ENCODE measurements around the gene CERCAM. TPM values are rescaled to one million over a fixed set of nuclear protein-coding genes. Genes with fewer than 3 reads are reported as not detected.

Gene CERCAM
- polyA plus RNA-seq, 1 experiment, result 309 TPM

- H3K36me3 ChIP-seq (ENCODE audit: control insufficient read depth, insufficient read depth, low read length), result peaks cover 36% of the 10 kb centered on the region
- CTCF ChIA-PET, result interaction anchor here (1.0 to 1.7 kb wide), 3 partner anchors 23 to 40 kb away, joined by 3 to 8 read pairs (median 4); no protein-coding TSS in a partner anchor
- no peaks in the 10 kb centered on the region for H3K27me3 ChIP-seq (ENCODE audit: control insufficient read depth, insufficient read depth, low read length)
- H3K4me3 ChIP-seq (ENCODE audit: low read depth, low read length), result no peak overlapping the region
- TF ChIP-seq CTCF (IDR thresholded peaks at IDR 0.05; ENCODE audit: insufficient read depth, low read depth, low read length), result no peak
- no peak for DNase-seq (ENCODE audit: low read depth)
- POLR2A ChIA-PET, result no interaction called here
These were observed 35.7 kb upstream of the CERCAM start for GRCh38 chr9:128384801-128385495.

GRCh38 chr9:128385496-128386460 is 34.9 kb upstream of the CERCAM start:
- ChIA-PET CTCF (no interaction called here), POLR2A (no interaction called here)
- no peaks in the 10 kb centered on the region for H3K27me3 ChIP-seq (ENCODE audit: control insufficient read depth, insufficient read depth, low read length)
- peaks cover 34% of the 10 kb centered on the region for H3K36me3 ChIP-seq (ENCODE audit: control insufficient read depth, insufficient read depth, low read length)
- TF ChIP-seq CTCF (IDR thresholded peaks at IDR 0.05; ENCODE audit: insufficient read depth, low read depth, low read length), result no peak
- DNase-seq (ENCODE audit: low read depth), result no peak
- H3K4me3 ChIP-seq (ENCODE audit: low read depth, low read length), result no peak overlapping the region

- H3K27me3 ChIP-seq (ENCODE audit: control insufficient read depth, insufficient read depth, low read length), result no peaks in the 10 kb centered on the region
- ChIA-PET POLR2A (no interaction called here), CTCF (no interaction called here)
- H3K36me3 ChIP-seq (ENCODE audit: control insufficient read depth, insufficient read depth, low read length), result peaks cover 28% of the 10 kb centered on the region
- no peak for DNase-seq (ENCODE audit: low read depth)
- no peak for TF ChIP-seq CTCF (IDR thresholded peaks at IDR 0.05; ENCODE audit: insufficient read depth, low read depth, low read length)
- no peak overlapping the region for H3K4me3 ChIP-seq (ENCODE audit: low read depth, low read length)
These were observed 32.5 kb upstream of the CERCAM start for GRCh38 chr9:128388150-128388549.

GRCh38 chr9:128389395-128390149 is 31.1 kb upstream of the CERCAM start:
- H3K4me3 ChIP-seq (ENCODE audit: low read depth, low read length), result no peak overlapping the region
- CTCF ChIA-PET, result interaction anchor here (1.4 kb wide), 1 partner anchor 22 kb away, joined by 4 read pairs; no protein-coding TSS in a partner anchor
- peaks cover 28% of the 10 kb centered on the region for H3K36me3 ChIP-seq (ENCODE audit: control insufficient read depth, insufficient read depth, low read length)
- no peak for DNase-seq (ENCODE audit: low read depth)
- H3K27me3 ChIP-seq (ENCODE audit: control insufficient read depth, insufficient read depth, low read length), result no peaks in the 10 kb centered on the region
- POLR2A ChIA-PET, result no interaction called here
- no peak for TF ChIP-seq CTCF (IDR thresholded peaks at IDR 0.05; ENCODE audit: insufficient read depth, low read depth, low read length)

Data from BJ (cell line).